Activated naive CD8-positive, alpha-beta T cell treated with anti-CD3 and anti-CD28 coated beads, Interleukin-2, amount 50 U/mL, for 24 hours (primary cell): ENCODE data around the gene ISLR.

Experiments used
- ATAC-seq: fragments of 150-1000 bp; cut with Tn5 transposase; one replicate; pipeline ENCODE4 v1.10.0; 2021
- DNase-seq: peaks from one replicate; pipeline ENCODE4 v3.0.0; 2021
- H3K27ac Mint-ChIP-seq: one replicate; pipeline ENCODE4 v1.8.0; 2021; ENCODE audit warnings: mild to moderate bottlenecking, mixed read lengths
- H3K27me3 Mint-ChIP-seq: one replicate; pipeline ENCODE4 v1.8.0; 2021; ENCODE audit warnings: mixed read lengths
- H3K36me3 Mint-ChIP-seq: one replicate; pipeline ENCODE4 v1.8.0; 2021; ENCODE audit warnings: low read depth, mixed read lengths
- H3K4me1 Mint-ChIP-seq: one replicate; pipeline ENCODE4 v1.8.0; 2021; ENCODE audit warnings: mixed read lengths
- H3K4me3 Mint-ChIP-seq: one replicate; pipeline ENCODE4 v1.8.0; 2021; ENCODE audit warnings: mild to moderate bottlenecking, moderate library complexity, mixed read lengths
- H3K9me3 Mint-ChIP-seq: one replicate; pipeline ENCODE4 v1.8.0; 2021; ENCODE audit warnings: mixed read lengths

Gene ISLR

GRCh38 chr15:74174219-74174957 lies 878 bp downstream of the ISLR start:
- Mint-ChIP-seq H3K27me3 (peaks cover 2% of the 10 kb centered on the region), H3K4me3 (no peak overlapping the region), H3K27ac (no peak overlapping the region), H3K36me3 (no peaks in the 10 kb centered on the region), H3K9me3 (no peaks in the 10 kb centered on the region), H3K4me1 (no peaks in the 10 kb centered on the region)
- ATAC-seq (no peak), DNase-seq (no peak)

- no peak for ATAC-seq
- Mint-ChIP-seq H3K4me1 (no peaks in the 10 kb centered on the region), H3K27me3 (peaks cover 2% of the 10 kb centered on the region), H3K9me3 (no peaks in the 10 kb centered on the region), H3K27ac (peak overlapping the region; percentile 53), H3K36me3 (no peaks in the 10 kb centered on the region), H3K4me3 (no peak overlapping the region)
- DNase-seq, result no peak
Observed at GRCh38 chr15:74174958-74175253, 1.4 kb downstream of the ISLR start.

GRCh38 chr15:74175271-74176191 lies 2.0 kb downstream of the ISLR start:
- no peaks in the 10 kb centered on the region for H3K36me3 Mint-ChIP-seq
- H3K27ac Mint-ChIP-seq, result peak overlapping the region; percentile 53
- DNase-seq (no peak), ATAC-seq (no peak)
- no peak overlapping the region for H3K4me3 Mint-ChIP-seq
- no peaks in the 10 kb centered on the region for H3K27me3 Mint-ChIP-seq
- H3K4me1 Mint-ChIP-seq, result no peaks in the 10 kb centered on the region
- H3K9me3 Mint-ChIP-seq, result no peaks in the 10 kb centered on the region

- Mint-ChIP-seq H3K36me3 (no peaks in the 10 kb centered on the region), H3K4me1 (no peaks in the 10 kb centered on the region), H3K4me3 (no peak overlapping the region), H3K27ac (no peak overlapping the region), H3K9me3 (no peaks in the 10 kb centered on the region), H3K27me3 (no peaks in the 10 kb centered on the region)
- no peak for DNase-seq
- ATAC-seq, result no peak
Observed at GRCh38 chr15:74176262-74177214, 3.0 kb downstream of the ISLR start.

- Mint-ChIP-seq H3K27ac (no peak overlapping the region), H3K27me3 (peaks cover 2% of the 10 kb centered on the region), H3K36me3 (no peaks in the 10 kb centered on the region), H3K4me3 (no peak overlapping the region), H3K9me3 (no peaks in the 10 kb centered on the region), H3K4me1 (no peaks in the 10 kb centered on the region)
- no peak for ATAC-seq
- DNase-seq, result no peak
Observed at GRCh38 chr15:74178326-74179100, 5.0 kb downstream of the ISLR start.

- no peak for ATAC-seq
- no peak for DNase-seq
Observed at GRCh38 chr15:74179101-74179841, 5.8 kb downstream of the ISLR start.

GRCh38 chr15:74179983-74180880 lies 6.7 kb downstream of the ISLR start:
- Mint-ChIP-seq H3K4me3 (no peak overlapping the region), H3K27ac (no peak overlapping the region), H3K27me3 (peaks cover 2% of the 10 kb centered on the region), H3K9me3 (no peaks in the 10 kb centered on the region), H3K36me3 (no peaks in the 10 kb centered on the region), H3K4me1 (no peaks in the 10 kb centered on the region)
- ATAC-seq (no peak), DNase-seq (no peak)

More at GRCh38 chr15:74179101-74179841, 5.8 kb downstream of the ISLR start:
- Mint-ChIP-seq H3K9me3 (no peaks in the 10 kb centered on the region), H3K27me3 (peaks cover 2% of the 10 kb centered on the region), H3K27ac (no peak overlapping the region), H3K36me3 (no peaks in the 10 kb centered on the region), H3K4me1 (no peaks in the 10 kb centered on the region), H3K4me3 (no peak overlapping the region)

- no peaks in the 10 kb centered on the region for H3K36me3 Mint-ChIP-seq
Observed at GRCh38 chr15:74180881-74181602, 7.5 kb downstream of the ISLR start.

GRCh38 chr15:74182131-74182530 lies 8.6 kb downstream of the ISLR start:
- H3K4me3 Mint-ChIP-seq, result no peak overlapping the region
- H3K36me3 Mint-ChIP-seq, result no peaks in the 10 kb centered on the region
- no peak for ATAC-seq

More at GRCh38 chr15:74180881-74181602, 7.5 kb downstream of the ISLR start:
- no peak overlapping the region for H3K4me3 Mint-ChIP-seq
- peaks cover 2% of the 10 kb centered on the region for H3K4me1 Mint-ChIP-seq
- ATAC-seq (no peak), DNase-seq (no peak)
- H3K27ac Mint-ChIP-seq, result no peak overlapping the region
- H3K9me3 Mint-ChIP-seq, result no peaks in the 10 kb centered on the region
- peaks cover 2% of the 10 kb centered on the region for H3K27me3 Mint-ChIP-seq

GRCh38 chr15:74184582-74185091 lies 11.1 kb downstream of the ISLR start:
- Mint-ChIP-seq H3K36me3 (no peaks in the 10 kb centered on the region), H3K9me3 (no peaks in the 10 kb centered on the region), H3K4me3 (no peak overlapping the region), H3K27me3 (peaks cover 2% of the 10 kb centered on the region), H3K4me1 (peaks cover 2% of the 10 kb centered on the region), H3K27ac (no peak overlapping the region)
- DNase-seq, result no peak
- ATAC-seq, result peak; percentile 52

More at GRCh38 chr15:74182131-74182530, 8.6 kb downstream of the ISLR start:
- Mint-ChIP-seq H3K27me3 (peaks cover 2% of the 10 kb centered on the region), H3K4me1 (peaks cover 2% of the 10 kb centered on the region), H3K27ac (no peak overlapping the region), H3K9me3 (no peaks in the 10 kb centered on the region)
- no peak for DNase-seq

- Mint-ChIP-seq H3K36me3 (no peaks in the 10 kb centered on the region), H3K4me1 (peaks cover 2% of the 10 kb centered on the region), H3K4me3 (no peak overlapping the region), H3K27ac (no peak overlapping the region), H3K9me3 (no peaks in the 10 kb centered on the region), H3K27me3 (peaks cover 2% of the 10 kb centered on the region)
- DNase-seq, result no peak
- peak; percentile 53 for ATAC-seq
Observed at GRCh38 chr15:74185710-74186348, 12.3 kb downstream of the ISLR start.
